ENCODE results near the gene C3. TPM values are rescaled to one million over a fixed set of nuclear protein-coding genes. Genes with fewer than 3 reads are reported as not detected.

The C3 gene
- total RNA-seq, 1 experiment from 2014 or later, result 2.2 TPM

DNA sequence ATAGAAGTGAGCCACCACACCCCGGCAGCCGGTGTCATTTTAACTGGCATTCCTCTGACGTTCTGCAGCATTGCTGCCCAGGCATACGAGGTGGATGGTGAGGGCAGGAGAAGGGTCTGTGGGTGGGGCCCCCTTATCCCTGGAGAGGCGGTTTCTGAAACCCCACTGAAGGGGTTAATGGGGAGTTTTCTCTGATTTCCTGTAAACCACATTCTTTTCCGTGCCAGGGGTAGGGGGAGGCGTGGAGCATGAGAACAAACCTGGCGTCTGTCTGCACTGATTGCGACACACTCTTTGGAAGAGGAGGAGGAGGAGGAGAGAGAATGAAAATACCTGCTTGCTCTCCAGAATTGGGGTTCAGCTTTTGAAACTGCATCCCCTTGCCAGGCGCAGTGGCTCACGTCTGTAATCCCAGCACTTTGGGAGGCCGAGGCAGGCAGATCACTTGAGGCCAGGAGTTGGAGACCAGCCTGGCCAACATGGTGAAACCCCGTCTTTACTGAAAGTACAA is 2.7 kb upstream of the C3 start:
- no peaks in the 10 kb centered on the region for H3K36me3 ChIP-seq
- H3K9me3 ChIP-seq, result no peaks in the 10 kb centered on the region
- no peak for DNase-seq
- no peak overlapping the region for H3K4me3 ChIP-seq
- H3K27me3 ChIP-seq, result no peaks in the 10 kb centered on the region

DNA sequence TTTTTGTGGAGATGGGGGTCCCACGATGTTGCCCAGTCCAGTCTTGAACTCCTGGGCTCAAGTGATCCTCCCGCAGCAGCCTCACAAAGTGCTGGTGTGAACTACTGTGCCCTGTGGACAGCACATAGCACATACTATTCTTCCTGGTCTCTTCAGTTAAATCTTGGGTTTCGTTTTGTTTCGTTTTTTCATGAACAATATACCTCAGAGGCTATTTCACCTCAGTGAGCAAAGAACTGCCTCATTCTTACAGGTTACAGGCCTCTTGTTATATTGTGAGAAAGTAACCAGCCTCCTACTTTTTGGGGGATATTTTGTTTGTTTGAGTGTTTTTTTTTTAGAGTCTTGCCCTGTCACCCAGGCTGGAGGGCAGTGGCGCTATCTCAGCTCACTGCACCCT is 1.3 kb upstream of the C3 start:
- no peaks in the 10 kb centered on the region for H3K36me3 ChIP-seq
- no peak for DNase-seq
- no peak overlapping the region for H3K4me3 ChIP-seq

GRCh38 chr19:6721138-6721474 is 656 bp upstream of the C3 start:
- H3K27me3 ChIP-seq, result no peaks in the 10 kb centered on the region
- H3K9me3 ChIP-seq, result no peaks in the 10 kb centered on the region
- DNase-seq, result no peak
- H3K36me3 ChIP-seq, result no peaks in the 10 kb centered on the region
- H3K4me3 ChIP-seq, result no peak overlapping the region

More for the DNA sequence above, 1.3 kb upstream of the C3 start:
- no peaks in the 10 kb centered on the region for H3K27me3 ChIP-seq
- H3K9me3 ChIP-seq, result no peaks in the 10 kb centered on the region

DNA sequence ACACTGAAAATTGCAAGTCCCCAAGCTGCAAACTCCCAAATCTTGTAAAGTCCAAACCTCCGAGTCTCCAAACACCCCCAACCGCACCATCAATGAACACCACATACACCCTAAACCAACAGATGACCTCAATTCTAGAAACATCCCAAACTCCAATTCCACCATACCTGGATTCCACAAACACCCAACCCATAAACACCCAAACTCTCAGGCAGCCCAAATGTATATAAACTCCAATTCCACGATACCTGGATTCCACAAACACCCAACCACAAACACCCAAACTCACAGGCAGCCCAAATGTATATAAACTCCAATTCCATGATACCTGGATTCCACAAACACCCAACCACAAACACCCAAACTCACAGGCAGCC is 470 bp downstream of the C3 start:
- no peak for DNase-seq
- H3K9me3 ChIP-seq, result no peaks in the 10 kb centered on the region
- H3K27me3 ChIP-seq, result no peaks in the 10 kb centered on the region
- H3K4me3 ChIP-seq, result no peak overlapping the region
- no peaks in the 10 kb centered on the region for H3K36me3 ChIP-seq

- Histone ChIP-seq H3K36me3 (no peaks in the 10 kb centered on the region), H3K27me3 (no peaks in the 10 kb centered on the region), H3K9me3 (no peaks in the 10 kb centered on the region), H3K4me3 (no peak overlapping the region)
- no peak for DNase-seq
These were observed 949 bp downstream of the C3 start for GRCh38 chr19:6719540-6719861.

- Histone ChIP-seq H3K27me3 (no peaks in the 10 kb centered on the region), H3K9me3 (no peaks in the 10 kb centered on the region), H3K36me3 (no peaks in the 10 kb centered on the region), H3K4me3 (no peak overlapping the region)
- no peak for DNase-seq
These were observed 1.5 kb downstream of the C3 start for GRCh38 chr19:6718741-6719539.

GRCh38 chr19:6718111-6718740 is 2.2 kb downstream of the C3 start:
- H3K27me3 ChIP-seq, result no peaks in the 10 kb centered on the region
- no peaks in the 10 kb centered on the region for H3K36me3 ChIP-seq
- no peak for DNase-seq
- H3K9me3 ChIP-seq, result no peaks in the 10 kb centered on the region
- no peak overlapping the region for H3K4me3 ChIP-seq

DNA sequence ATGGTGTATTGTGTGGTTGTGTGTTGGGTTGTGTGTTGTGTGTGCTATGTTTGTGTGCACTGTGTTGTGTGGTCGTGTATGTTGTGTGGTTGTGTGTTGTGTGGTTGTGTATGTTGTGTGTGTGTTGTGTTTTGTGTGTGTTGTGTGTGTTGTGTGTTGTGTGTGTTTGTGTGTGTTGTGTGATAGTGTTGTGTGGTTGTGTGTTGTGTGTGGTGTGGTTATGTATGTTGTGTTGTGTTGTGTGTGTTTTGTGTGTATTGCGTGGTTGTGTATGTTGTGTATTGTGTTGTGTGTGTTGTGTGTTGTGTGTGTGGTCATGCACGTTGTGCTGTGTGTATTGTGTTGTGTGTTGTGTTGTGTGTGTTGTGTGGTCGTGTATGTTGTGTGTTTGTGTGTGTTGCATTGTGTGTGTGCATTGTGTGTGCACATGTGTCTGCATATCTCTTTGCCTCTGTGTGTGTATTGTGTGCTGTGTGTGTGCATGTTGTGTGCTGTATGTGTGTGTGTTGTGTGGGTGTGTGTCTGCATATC is 2.9 kb downstream of the C3 start:
- Histone ChIP-seq H3K4me3 (no peak overlapping the region), H3K36me3 (no peaks in the 10 kb centered on the region), H3K9me3 (no peaks in the 10 kb centered on the region), H3K27me3 (no peaks in the 10 kb centered on the region)
- no peak for DNase-seq

GRCh38 chr19:6717036-6717435 is 3.4 kb downstream of the C3 start:
- Histone ChIP-seq H3K4me3 (no peak overlapping the region), H3K36me3 (no peaks in the 10 kb centered on the region), H3K9me3 (no peaks in the 10 kb centered on the region), H3K27me3 (no peaks in the 10 kb centered on the region)
- DNase-seq, result no peak

GRCh38 chr19:6716610-6716970 is 3.9 kb downstream of the C3 start:
- H3K9me3 ChIP-seq, result no peaks in the 10 kb centered on the region
- no peaks in the 10 kb centered on the region for H3K27me3 ChIP-seq
- DNase-seq, result no peak
- no peaks in the 10 kb centered on the region for H3K36me3 ChIP-seq
- H3K4me3 ChIP-seq, result no peak overlapping the region

GRCh38 chr19:6714749-6715555 is 5.5 kb downstream of the C3 start:
- Histone ChIP-seq H3K9me3 (no peaks in the 10 kb centered on the region), H3K36me3 (no peaks in the 10 kb centered on the region), H3K27me3 (no peaks in the 10 kb centered on the region), H3K4me3 (no peak overlapping the region)
- no peak for DNase-seq

DNA sequence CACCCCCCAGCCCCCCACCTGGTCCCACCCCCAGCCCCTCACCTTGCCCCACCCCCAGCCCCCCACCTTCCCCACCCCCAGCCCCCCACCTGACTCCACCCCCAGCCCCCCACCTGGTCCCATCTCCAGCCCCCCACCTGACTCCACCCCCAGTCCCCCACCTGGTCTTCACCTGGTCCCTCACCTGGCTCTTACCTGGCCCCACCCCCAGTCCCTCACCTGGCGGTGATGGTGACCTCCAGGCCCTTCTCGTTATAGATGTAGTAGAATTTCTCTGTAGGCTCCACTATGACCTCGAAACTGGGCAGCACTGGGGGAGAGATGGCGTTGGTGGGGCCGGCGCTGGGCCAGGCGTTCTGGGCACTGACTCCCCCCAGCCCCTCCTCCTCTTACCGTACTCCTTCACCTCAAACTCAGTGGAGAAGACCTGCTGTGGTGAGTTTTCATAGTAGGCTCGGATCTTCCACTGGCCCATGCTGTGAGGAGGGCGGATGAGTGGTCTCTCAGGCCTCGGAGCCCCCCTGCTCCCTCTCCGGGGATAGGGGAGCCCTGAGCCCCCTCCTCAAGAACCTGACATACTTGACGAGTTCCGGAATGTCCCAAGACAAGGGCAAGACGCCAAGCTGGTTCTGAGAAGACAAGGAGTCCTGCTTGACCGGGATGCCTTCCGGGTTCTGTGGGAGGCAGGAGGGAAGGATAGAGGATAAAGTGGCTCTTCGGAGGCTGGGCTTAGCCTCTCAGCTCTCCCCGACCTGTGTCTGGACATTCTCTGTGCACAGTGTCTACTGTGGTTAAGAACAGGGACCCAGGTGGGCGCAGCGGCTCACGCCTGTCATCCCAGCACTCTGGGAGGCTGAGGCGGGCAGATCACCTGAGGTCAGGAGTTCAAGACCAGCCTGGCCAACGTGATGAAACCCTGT is 6.4 kb downstream of the C3 start:
- Histone ChIP-seq H3K36me3 (no peaks in the 10 kb centered on the region), H3K4me3 (no peak overlapping the region), H3K27me3 (no peaks in the 10 kb centered on the region), H3K9me3 (no peaks in the 10 kb centered on the region)
- no peak for DNase-seq

- no peaks in the 10 kb centered on the region for H3K36me3 ChIP-seq
- no peaks in the 10 kb centered on the region for H3K27me3 ChIP-seq
- no peak overlapping the region for H3K4me3 ChIP-seq
- no peaks in the 10 kb centered on the region for H3K9me3 ChIP-seq
- no peak for DNase-seq
These were observed 7.5 kb downstream of the C3 start for GRCh38 chr19:6712692-6713670.

DNA sequence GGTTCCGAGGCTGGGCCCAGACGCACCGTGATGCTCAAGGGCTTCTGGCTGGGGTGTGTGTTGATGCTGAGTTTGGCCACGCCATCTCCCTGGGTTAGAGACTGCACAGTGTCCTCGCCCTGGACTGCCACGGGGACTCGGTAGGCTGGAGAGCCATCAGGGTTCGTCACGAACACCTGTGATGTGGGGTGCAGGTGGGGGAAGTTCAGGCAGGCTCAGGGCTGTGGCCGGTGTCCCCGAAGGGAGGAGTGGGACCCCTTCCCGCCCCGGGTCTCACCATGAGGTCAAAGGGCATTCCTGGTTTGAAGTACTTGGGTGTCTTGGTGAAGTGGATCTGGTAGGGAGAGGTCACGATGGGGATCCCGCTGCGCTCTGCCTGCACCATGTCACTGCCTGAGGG is 8.2 kb downstream of the C3 start:
- no peak for DNase-seq
- Histone ChIP-seq H3K9me3 (no peaks in the 10 kb centered on the region), H3K4me3 (no peak overlapping the region), H3K36me3 (no peaks in the 10 kb centered on the region), H3K27me3 (no peaks in the 10 kb centered on the region)

- no peak for DNase-seq
- H3K9me3 ChIP-seq, result no peaks in the 10 kb centered on the region
- H3K4me3 ChIP-seq, result no peak overlapping the region
- H3K36me3 ChIP-seq, result no peaks in the 10 kb centered on the region
- H3K27me3 ChIP-seq, result no peaks in the 10 kb centered on the region
These were observed 8.8 kb downstream of the C3 start for GRCh38 chr19:6711605-6712004.

DNA sequence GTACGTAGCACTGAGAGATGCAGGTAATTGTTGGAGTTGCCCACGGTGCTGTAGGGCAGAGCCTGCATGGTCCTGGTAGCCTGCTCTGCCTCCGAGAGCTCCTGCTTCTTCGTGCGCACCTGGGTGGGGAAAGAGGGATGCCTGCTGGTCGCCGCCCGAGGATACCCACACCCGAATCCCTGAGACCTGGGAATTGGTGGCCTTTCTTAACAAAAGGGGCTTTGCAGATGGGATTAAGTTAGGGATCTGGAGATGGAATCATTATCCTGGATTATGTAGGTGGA is 9.4 kb downstream of the C3 start:
- DNase-seq, result no peak
- Histone ChIP-seq H3K9me3 (no peaks in the 10 kb centered on the region), H3K36me3 (no peaks in the 10 kb centered on the region), H3K4me3 (no peak overlapping the region), H3K27me3 (no peaks in the 10 kb centered on the region)

Measured in MG63 (cell line).